HCEC 1CT (cell line): ENCODE results near the gene IGLL5.

Experiments
- DNase-seq: peaks from one replicate; pipeline ENCODE4 v3.0.0-alpha.2; 2017

The IGLL5 gene

GRCh38 chr22:22940961-22941605, 53.5 kb downstream of the IGLL5 start:
- DNase-seq, result no peak

GRCh38 chr22:22941831-22942510, 54.4 kb downstream of the IGLL5 start:
- DNase-seq, result no peak

GRCh38 chr22:22942511-22943329, 55.1 kb downstream of the IGLL5 start:
- peak; percentile 51 for DNase-seq

- no peak for DNase-seq
These were observed 56.1 kb downstream of the IGLL5 start for GRCh38 chr22:22943521-22944267.

GRCh38 chr22:22944268-22944985, 56.8 kb downstream of the IGLL5 start:
- DNase-seq, result no peak

GRCh38 chr22:22945195-22945594, 57.6 kb downstream of the IGLL5 start:
- no peak for DNase-seq
